Muscle of leg (tissue), 11 donors: ENCODE data around the gene ATXN1. TPM values are rescaled to one million over a fixed set of nuclear protein-coding genes. Genes with fewer than 3 reads are reported as not detected.

Source experiments
- DNase-seq: peaks from one replicate; pipeline ENCODE4 v3.0.0; 2013
- H3K27ac ChIP-seq: one replicate; pipeline ENCODE4 v1.5.1; 2013; ENCODE audit warnings: mild to moderate bottlenecking, low read length, control low read depth
- H3K27me3 ChIP-seq: one replicate; pipeline ENCODE4 v1.6.1; 2013; ENCODE audit warnings: low read length; ENCODE audit not compliant: control insufficient read depth, insufficient read depth
- H3K36me3 ChIP-seq: one replicate; pipeline ENCODE4 v1.6.1; 2013; ENCODE audit warnings: low read length; ENCODE audit not compliant: control insufficient read depth, insufficient read depth
- H3K4me1 ChIP-seq: one replicate; pipeline ENCODE4 v1.6.1; 2013; ENCODE audit warnings: low read length; ENCODE audit not compliant: control insufficient read depth, insufficient read depth
- H3K4me3 ChIP-seq: one replicate; pipeline ENCODE4 v1.5.1; 2013; ENCODE audit warnings: low read length, control low read depth
- H3K9me3 ChIP-seq: replicated peaks from 2 replicates; pipeline ENCODE4 v1.6.1; 2013; ENCODE audit warnings: low read depth, low read length; ENCODE audit not compliant: control insufficient read depth
- WGBS: methylation state at CpG from one replicate; pipeline ENCODE4 v1.1.5; 2013; ENCODE audit warnings: missing lambda C conversion rate; ENCODE audit not compliant: insufficient coverage; 5-methylcytosine and 5-hydroxymethylcytosine counted together
- polyA plus RNA-seq, 8 donors: library from polyadenylated mRNA; unstranded; fragments of 120-200 nt; gene quantifications; one replicate each; pipeline versions ENCODE4 v1.2.1 to v1.2.3, GENCODE V29; 2013; ENCODE audit warnings: inconsistent platforms in 1 of 8, low replicate concordance in 1 of 8; ENCODE audit not compliant: insufficient read length in 8 of 8, insufficient read depth in 1 of 8
- total RNA-seq: library from RNA; stranded (reverse); fragments of 120-200 nt; gene quantifications from one replicate; pipeline ENCODE4 v1.2.4, GENCODE V29; 2013

Gene ATXN1
- total and polyA plus RNA-seq, 9 donors = 10.2 to 19.9 (median 12.9) TPM

DNA sequence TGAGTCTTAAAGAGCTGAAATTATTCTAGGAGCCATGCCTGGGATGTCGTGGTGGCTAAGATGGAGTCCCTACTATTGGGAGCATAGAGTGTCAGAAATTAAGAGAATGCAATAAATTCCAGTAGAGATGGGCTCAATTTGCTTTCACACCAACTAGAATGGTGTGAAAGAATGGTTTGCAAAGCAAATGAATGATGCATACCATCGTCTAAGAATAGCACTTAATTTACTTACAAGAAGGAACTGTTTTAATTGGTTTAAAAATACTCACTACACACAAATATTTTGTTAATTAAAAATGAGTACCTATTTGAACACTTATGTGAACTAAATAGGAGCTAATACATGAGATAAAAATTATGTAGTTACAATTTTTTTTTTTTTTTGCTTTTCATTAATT is 390.3 kb downstream of the ATXN1 start:
- Histone ChIP-seq H3K27ac (no peak overlapping the region), H3K4me1 (peaks cover 8% of the 10 kb centered on the region), H3K9me3 (no peaks in the 10 kb centered on the region), H3K36me3 (no peaks in the 10 kb centered on the region), H3K27me3 (no peaks in the 10 kb centered on the region), H3K4me3 (no peak overlapping the region)
- WGBS = 100% methylated on average over 1 of the region's 2 CpGs
- DNase-seq = no peak

DNA sequence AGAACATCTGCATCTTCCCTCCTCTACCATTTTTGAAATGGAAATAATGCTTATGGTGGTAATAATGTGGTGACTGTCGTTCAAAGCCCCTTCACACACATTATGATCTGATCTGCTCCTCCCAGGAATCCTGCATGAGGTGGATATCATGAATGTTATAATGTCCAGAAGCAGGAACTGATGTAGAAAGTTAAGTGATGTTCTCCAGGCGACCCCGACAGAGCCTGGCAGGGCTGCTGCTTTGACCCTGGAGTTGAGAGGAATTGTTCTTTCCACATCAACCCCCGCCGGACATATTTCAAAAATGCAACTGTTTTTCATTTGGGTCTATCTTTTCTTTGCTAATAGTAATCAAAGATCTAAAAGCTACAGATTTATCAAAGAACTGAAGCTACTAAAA is 391.3 kb downstream of the ATXN1 start:
- DNase-seq = no peak
- WGBS = no CpG with 5 or more reads among the region's 5 CpGs
- Histone ChIP-seq H3K27ac (no peak overlapping the region), H3K4me1 (peaks cover 4% of the 10 kb centered on the region), H3K36me3 (no peaks in the 10 kb centered on the region), H3K9me3 (no peaks in the 10 kb centered on the region), H3K4me3 (no peak overlapping the region), H3K27me3 (no peaks in the 10 kb centered on the region)

DNA sequence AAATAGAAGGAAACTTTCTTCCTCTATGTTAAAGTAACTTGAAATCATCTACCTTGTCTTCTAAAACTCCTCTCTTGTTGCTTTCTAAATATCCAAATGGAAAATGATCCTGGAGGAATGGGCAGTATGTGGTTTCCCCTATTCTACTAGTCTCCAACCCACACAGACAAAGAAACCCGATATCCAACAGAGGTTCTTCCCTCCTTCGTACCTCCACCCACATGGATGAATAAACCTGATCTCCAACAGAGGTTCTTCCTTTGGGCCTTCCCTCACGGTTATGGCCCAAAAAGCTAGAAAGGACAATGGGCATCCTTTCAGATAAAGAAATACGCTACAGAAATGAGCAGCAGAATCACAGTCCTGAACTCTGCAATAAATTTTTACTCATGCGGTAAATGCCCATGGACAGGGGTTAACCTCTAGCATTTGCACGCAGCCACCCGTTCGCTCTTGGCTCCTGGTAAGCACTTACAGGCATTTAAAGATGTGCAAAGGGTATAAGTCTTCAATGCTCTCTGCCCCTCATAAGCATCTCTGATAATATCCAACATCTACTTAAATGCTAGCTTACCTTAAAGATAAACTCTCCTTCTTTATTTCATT is 392.0 kb downstream of the ATXN1 start:
- WGBS = 72% methylated on average over 5 of the region's 8 CpGs

DNA sequence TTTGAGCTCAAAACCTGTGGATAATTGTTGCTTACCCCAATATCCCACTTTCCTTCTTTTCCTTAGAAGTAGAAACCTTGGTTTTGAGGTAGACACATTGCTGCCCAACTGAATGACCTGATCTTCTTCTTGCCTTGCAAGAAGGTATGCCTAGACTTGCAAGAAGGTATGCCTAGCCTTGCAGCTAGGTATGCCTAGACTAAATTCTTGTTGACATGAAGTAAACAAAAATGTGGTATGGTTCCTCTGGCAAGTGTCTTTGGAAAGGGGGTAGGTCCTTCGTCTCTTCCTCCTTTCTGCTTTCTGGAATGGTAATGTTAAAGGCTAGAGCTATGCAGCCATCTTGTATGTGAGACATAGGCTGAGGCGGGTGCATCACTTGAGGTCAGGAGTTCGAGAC is 393.7 kb downstream of the ATXN1 start:
- H3K27ac ChIP-seq = no peak overlapping the region
- H3K4me3 ChIP-seq = no peak overlapping the region
- no peaks in the 10 kb centered on the region for H3K36me3 ChIP-seq
- no peaks in the 10 kb centered on the region for H3K9me3 ChIP-seq
- no peak for DNase-seq
- peaks cover 2% of the 10 kb centered on the region for H3K4me1 ChIP-seq
- 78% methylated on average over 1 of the region's 3 CpGs for WGBS
- no peaks in the 10 kb centered on the region for H3K27me3 ChIP-seq

More for the DNA sequence above, 392.0 kb downstream of the ATXN1 start:
- Histone ChIP-seq H3K27me3 (no peaks in the 10 kb centered on the region), H3K4me3 (no peak overlapping the region), H3K36me3 (no peaks in the 10 kb centered on the region), H3K9me3 (no peaks in the 10 kb centered on the region), H3K27ac (no peak overlapping the region), H3K4me1 (peaks cover 2% of the 10 kb centered on the region)
- DNase-seq = no peak

DNA sequence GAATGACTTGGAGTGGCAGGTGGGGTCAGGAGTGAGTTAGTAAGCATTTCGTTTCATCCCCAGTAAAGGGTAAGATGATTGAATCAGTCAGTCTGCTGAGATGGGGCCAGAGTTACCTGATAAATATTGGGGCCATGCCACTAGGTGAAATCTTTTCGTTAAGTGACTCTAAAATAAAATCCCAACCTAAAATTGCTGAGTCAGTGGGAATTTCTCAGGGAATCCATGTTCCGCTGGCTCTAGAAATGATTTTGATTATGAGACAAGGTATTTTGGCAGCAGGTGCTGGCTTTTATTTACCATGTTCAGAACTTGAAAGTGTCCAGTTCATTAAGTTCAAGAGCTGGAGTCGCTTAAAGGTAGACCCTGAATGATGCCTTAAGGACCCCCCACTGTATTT is 397.5 kb downstream of the ATXN1 start:
- 90% methylated on average over 3 of the region's 4 CpGs for WGBS
- H3K9me3 ChIP-seq = no peaks in the 10 kb centered on the region
- H3K27ac ChIP-seq = no peak overlapping the region
- no peak for DNase-seq
- H3K27me3 ChIP-seq = no peaks in the 10 kb centered on the region
- H3K36me3 ChIP-seq = no peaks in the 10 kb centered on the region
- peaks cover 15% of the 10 kb centered on the region for H3K4me1 ChIP-seq
- H3K4me3 ChIP-seq = no peak overlapping the region

DNA sequence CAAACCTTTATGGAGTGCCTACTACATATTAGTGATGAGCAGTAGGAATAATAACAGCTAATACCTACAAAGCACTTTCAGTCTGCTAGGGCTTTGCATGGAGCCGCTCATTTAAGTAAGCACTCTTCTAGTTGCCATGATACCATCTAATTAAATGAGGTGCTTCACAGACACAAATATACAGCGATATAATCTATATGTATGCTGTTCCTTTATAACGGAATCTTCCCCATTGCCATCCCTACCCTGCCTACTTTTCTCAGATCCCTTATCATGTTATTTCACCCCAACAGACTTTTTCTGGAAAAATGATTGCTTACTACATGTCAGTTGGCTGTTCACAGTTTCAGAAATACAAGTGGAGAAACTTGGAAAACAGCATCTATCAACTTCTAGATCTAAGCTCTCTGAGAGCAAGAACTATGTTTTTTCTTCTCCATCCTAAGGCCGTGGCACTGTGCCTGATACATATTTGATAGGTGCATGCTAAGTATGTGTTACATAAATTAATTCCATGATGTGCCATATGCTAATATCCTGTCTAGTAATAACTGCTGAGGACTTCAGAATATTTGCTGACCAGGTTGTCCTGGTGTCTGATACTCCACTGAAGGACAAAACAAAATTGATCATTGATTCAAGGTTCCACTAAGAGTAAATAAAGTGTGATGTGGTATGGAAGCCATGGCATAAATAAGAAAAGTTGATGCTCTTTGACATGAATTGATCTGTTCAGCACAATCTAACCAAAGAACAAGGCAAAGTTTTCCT is 398.3 kb downstream of the ATXN1 start:
- H3K4me3 ChIP-seq = no peak overlapping the region
- no peaks in the 10 kb centered on the region for H3K27me3 ChIP-seq
- no peaks in the 10 kb centered on the region for H3K36me3 ChIP-seq
- WGBS = 100% methylated on average over 1 of the region's 4 CpGs
- no peaks in the 10 kb centered on the region for H3K9me3 ChIP-seq
- H3K27ac ChIP-seq = no peak overlapping the region
- H3K4me1 ChIP-seq = peaks cover 17% of the 10 kb centered on the region
- no peak for DNase-seq

DNA sequence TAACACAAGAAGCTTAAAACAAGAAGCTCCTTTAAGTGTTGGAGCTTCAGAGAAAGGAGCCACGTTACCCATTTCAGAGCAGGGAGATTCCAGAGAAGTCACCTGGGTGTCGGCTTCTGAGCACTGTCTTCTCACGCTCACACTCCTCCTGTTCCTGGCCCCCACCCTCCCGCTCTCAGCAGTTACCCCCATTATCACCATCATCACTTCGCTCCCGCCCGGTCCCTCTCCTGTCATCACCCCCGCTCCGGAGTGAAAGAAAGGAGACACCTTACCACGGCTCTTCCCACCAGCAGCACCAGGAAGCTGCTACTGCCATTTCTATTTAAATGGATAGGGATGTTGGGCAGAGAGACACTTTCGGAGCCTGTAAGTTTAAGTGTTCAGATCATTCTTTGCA is 399.0 kb downstream of the ATXN1 start:
- no peaks in the 10 kb centered on the region for H3K9me3 ChIP-seq
- H3K27ac ChIP-seq = no peak overlapping the region
- no peaks in the 10 kb centered on the region for H3K36me3 ChIP-seq
- peaks cover 17% of the 10 kb centered on the region for H3K4me1 ChIP-seq
- WGBS = 67% methylated on average over 3 of the region's 11 CpGs
- H3K27me3 ChIP-seq = no peaks in the 10 kb centered on the region
- no peak overlapping the region for H3K4me3 ChIP-seq
- no peak for DNase-seq

DNA sequence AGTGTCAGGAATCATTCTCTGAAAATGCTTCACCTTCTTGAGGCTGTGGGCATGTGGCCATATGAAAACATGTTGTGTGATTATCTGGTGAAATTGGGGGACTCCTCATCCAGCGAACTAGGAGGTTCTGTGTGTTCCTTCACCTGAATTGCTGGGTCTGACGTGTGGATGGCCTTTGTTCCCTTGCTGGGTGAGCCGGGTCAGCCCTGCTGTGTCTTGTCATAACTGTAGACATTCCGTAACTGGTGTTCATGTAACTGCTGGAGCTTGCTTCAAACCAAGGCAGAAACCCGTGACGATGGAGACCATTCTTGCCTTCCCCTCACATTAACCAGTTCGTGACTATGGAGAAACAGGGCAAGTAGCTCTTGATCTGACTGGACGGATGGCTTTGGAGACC is 399.4 kb downstream of the ATXN1 start:
- 71% methylated on average over 8 of the region's 8 CpGs for WGBS
- H3K4me3 ChIP-seq = no peak overlapping the region
- no peaks in the 10 kb centered on the region for H3K9me3 ChIP-seq
- peak overlapping the region; percentile 49 for H3K27ac ChIP-seq
- H3K4me1 ChIP-seq = peaks cover 17% of the 10 kb centered on the region
- DNase-seq = no peak
- no peaks in the 10 kb centered on the region for H3K36me3 ChIP-seq
- no peaks in the 10 kb centered on the region for H3K27me3 ChIP-seq

DNA sequence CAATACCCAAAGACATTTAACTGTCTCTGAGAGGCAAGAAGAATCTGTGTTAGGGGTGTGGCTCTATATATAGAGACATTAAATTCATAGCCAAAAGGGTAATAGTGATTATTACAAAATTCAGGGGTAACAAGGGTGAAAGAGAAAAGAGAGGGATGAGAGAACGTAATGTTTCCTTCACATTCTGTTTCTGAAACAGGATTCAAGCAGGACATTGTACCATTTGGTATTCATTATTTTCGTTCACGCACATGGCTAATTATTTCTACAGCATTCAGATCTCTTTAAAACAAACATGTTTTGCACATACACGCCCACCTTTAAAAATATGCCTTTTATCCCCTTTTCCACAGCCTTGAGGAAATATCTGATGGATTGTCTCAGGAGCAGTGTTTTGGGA is 400.1 kb downstream of the ATXN1 start:
- no peaks in the 10 kb centered on the region for H3K27me3 ChIP-seq
- H3K9me3 ChIP-seq = no peaks in the 10 kb centered on the region
- H3K4me1 ChIP-seq = peaks cover 18% of the 10 kb centered on the region
- no peaks in the 10 kb centered on the region for H3K36me3 ChIP-seq
- no peak overlapping the region for H3K4me3 ChIP-seq
- no peak overlapping the region for H3K27ac ChIP-seq
- DNase-seq = no peak
- WGBS = no CpG with 5 or more reads among the region's 4 CpGs

DNA sequence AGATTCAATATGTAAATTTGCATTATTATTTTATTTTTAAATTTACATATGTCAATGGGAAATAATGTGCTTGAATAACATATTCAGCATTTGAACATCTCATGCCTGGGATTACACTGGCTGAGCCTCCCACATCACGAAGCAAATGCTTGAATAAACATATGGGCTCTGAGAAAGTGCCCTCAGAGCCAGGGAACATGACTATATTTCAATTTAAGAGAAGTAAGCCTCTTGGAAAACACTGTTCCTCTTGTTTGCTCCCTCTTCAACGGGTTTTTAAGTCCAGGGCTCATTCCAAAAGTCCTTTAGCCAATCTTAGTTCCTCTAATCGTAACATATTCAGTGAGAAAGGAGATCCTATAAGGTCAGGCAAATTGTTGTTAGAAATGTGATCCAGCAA is 400.9 kb downstream of the ATXN1 start:
- Histone ChIP-seq H3K4me1 (peaks cover 19% of the 10 kb centered on the region), H3K27me3 (no peaks in the 10 kb centered on the region), H3K36me3 (no peaks in the 10 kb centered on the region), H3K9me3 (no peaks in the 10 kb centered on the region), H3K4me3 (no peak overlapping the region), H3K27ac (peak overlapping the region; percentile 33)
- peak; percentile 62 for DNase-seq
- no CpG with 5 or more reads among the region's 3 CpGs for WGBS
